ENCODE results near the gene IGLL1.
"Not testable (repeated sequence)": the region's sequence is repeated elsewhere in the genome, so short reads cannot be mapped to it uniquely, and the experiment has no call there.

- TF ChIP-seq, protein P1, sequence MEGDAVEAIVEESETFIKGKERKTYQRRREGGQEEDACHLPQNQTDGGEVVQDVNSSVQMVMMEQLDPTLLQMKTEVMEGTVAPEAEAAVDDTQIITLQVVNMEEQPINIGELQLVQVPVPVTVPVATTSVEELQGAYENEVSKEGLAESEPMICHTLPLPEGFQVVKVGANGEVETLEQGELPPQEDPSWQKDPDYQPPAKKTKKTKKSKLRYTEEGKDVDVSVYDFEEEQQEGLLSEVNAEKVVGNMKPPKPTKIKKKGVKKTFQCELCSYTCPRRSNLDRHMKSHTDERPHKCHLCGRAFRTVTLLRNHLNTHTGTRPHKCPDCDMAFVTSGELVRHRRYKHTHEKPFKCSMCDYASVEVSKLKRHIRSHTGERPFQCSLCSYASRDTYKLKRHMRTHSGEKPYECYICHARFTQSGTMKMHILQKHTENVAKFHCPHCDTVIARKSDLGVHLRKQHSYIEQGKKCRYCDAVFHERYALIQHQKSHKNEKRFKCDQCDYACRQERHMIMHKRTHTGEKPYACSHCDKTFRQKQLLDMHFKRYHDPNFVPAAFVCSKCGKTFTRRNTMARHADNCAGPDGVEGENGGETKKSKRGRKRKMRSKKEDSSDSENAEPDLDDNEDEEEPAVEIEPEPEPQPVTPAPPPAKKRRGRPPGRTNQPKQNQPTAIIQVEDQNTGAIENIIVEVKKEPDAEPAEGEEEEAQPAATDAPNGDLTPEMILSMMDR (IDR thresholded peaks at IDR 0.05 in 8 of 11, conservative IDR thresholded peaks at IDR 0.05 in 3 of 11): not testable (repeated sequence)
- not testable (repeated sequence) for TF ChIP-seq POLR2AphosphoS5 (IDR thresholded peaks at IDR 0.05)
These were observed 32.7 kb downstream of the IGLL1 start for GRCh38 chr22:23547382-23547781.

All from spleen (tissue), 7 donors.